Measurements from ENCODE around the gene USP7.
A peak's percentile ranks its signal among the peaks of the same experiment; 100 is the strongest.
"Not testable (repeated sequence)": the region's sequence is repeated elsewhere in the genome, so short reads cannot be mapped to it uniquely, and the experiment has no call there.

The USP7 gene

GRCh38 chr16:8848231-8848938 is 115.3 kb downstream of the USP7 start:
- Histone ChIP-seq H3K27me3 (ENCODE audit: insufficient read depth, low read length) (no peaks in the 10 kb centered on the region), H3K79me2 (ENCODE audit: control insufficient read depth, insufficient read depth, low read length, unreplicated experiment) (peaks cover 11% of the 10 kb centered on the region), H3K36me3 (ENCODE audit: insufficient read depth, low read length) (peaks cover 22% of the 10 kb centered on the region), H3K4me1 (ENCODE audit: control insufficient read depth, insufficient read depth, low read length, unreplicated experiment) (peaks cover 37% of the 10 kb centered on the region), H2AFZ (ENCODE audit: low read length, unreplicated experiment) (no peak overlapping the region), H3K27ac (ENCODE audit: low read depth, low read length) (peak overlapping the region; percentile 78), H3K4me3 (ENCODE audit: low read depth, low read length) (no peak overlapping the region)

- Histone ChIP-seq H3K27ac (ENCODE audit: low read depth, low read length) (peak overlapping the region; percentile 26; the same call in 1 of the 2 replicates), H3K79me2 (ENCODE audit: control insufficient read depth, insufficient read depth, low read length, unreplicated experiment) (peaks cover 11% of the 10 kb centered on the region), H2AFZ (ENCODE audit: low read length, unreplicated experiment) (no peak overlapping the region), H3K4me1 (ENCODE audit: control insufficient read depth, insufficient read depth, low read length, unreplicated experiment) (peaks cover 37% of the 10 kb centered on the region), H3K36me3 (ENCODE audit: insufficient read depth, low read length) (peaks cover 22% of the 10 kb centered on the region), H3K4me3 (ENCODE audit: low read depth, low read length) (no peak overlapping the region), H3K27me3 (ENCODE audit: insufficient read depth, low read length) (no peaks in the 10 kb centered on the region)
Observed at GRCh38 chr16:8847623-8848022, 116.1 kb downstream of the USP7 start.

- peaks cover 22% of the 10 kb centered on the region for H3K36me3 ChIP-seq (ENCODE audit: insufficient read depth, low read length)
- H2AFZ ChIP-seq (ENCODE audit: low read length, unreplicated experiment): no peak overlapping the region
- H3K27ac ChIP-seq (ENCODE audit: low read depth, low read length): peak overlapping the region; percentile 26; the same call in 1 of the 2 replicates
- peaks cover 11% of the 10 kb centered on the region for H3K79me2 ChIP-seq (ENCODE audit: control insufficient read depth, insufficient read depth, low read length, unreplicated experiment)
- H3K4me1 ChIP-seq (ENCODE audit: control insufficient read depth, insufficient read depth, low read length, unreplicated experiment): peaks cover 37% of the 10 kb centered on the region
- H3K4me3 ChIP-seq (ENCODE audit: low read depth, low read length): no peak overlapping the region
- no peaks in the 10 kb centered on the region for H3K27me3 ChIP-seq (ENCODE audit: insufficient read depth, low read length)
Observed at GRCh38 chr16:8847145-8847544, 116.6 kb downstream of the USP7 start.

GRCh38 chr16:8846401-8846932 is 117.2 kb downstream of the USP7 start:
- Histone ChIP-seq H3K4me3 (ENCODE audit: low read depth, low read length) (no peak overlapping the region), H3K36me3 (ENCODE audit: insufficient read depth, low read length) (peaks cover 22% of the 10 kb centered on the region)

GRCh38 chr16:8845699-8846298 is 117.9 kb downstream of the USP7 start:
- no peak overlapping the region for H2AFZ ChIP-seq (ENCODE audit: low read length, unreplicated experiment)
- H3K36me3 ChIP-seq (ENCODE audit: insufficient read depth, low read length): peaks cover 22% of the 10 kb centered on the region
- H3K4me3 ChIP-seq (ENCODE audit: low read depth, low read length): no peak overlapping the region
- no peak overlapping the region for H3K27ac ChIP-seq (ENCODE audit: low read depth, low read length)
- H3K27me3 ChIP-seq (ENCODE audit: insufficient read depth, low read length): no peaks in the 10 kb centered on the region
- H3K79me2 ChIP-seq (ENCODE audit: control insufficient read depth, insufficient read depth, low read length, unreplicated experiment): peaks cover 11% of the 10 kb centered on the region
- peaks cover 28% of the 10 kb centered on the region for H3K4me1 ChIP-seq (ENCODE audit: control insufficient read depth, insufficient read depth, low read length, unreplicated experiment)

More at GRCh38 chr16:8846401-8846932, 117.2 kb downstream of the USP7 start:
- no peak overlapping the region for H3K27ac ChIP-seq (ENCODE audit: low read depth, low read length)
- no peaks in the 10 kb centered on the region for H3K27me3 ChIP-seq (ENCODE audit: insufficient read depth, low read length)
- H2AFZ ChIP-seq (ENCODE audit: low read length, unreplicated experiment): no peak overlapping the region
- peaks cover 11% of the 10 kb centered on the region for H3K79me2 ChIP-seq (ENCODE audit: control insufficient read depth, insufficient read depth, low read length, unreplicated experiment)
- peaks cover 35% of the 10 kb centered on the region for H3K4me1 ChIP-seq (ENCODE audit: control insufficient read depth, insufficient read depth, low read length, unreplicated experiment)

GRCh38 chr16:8843296-8843695 is 120.4 kb downstream of the USP7 start:
- H3K27me3 ChIP-seq (ENCODE audit: insufficient read depth, low read length); H3K4me3 ChIP-seq (ENCODE audit: low read depth, low read length); H2AFZ ChIP-seq (ENCODE audit: low read length, unreplicated experiment); H3K4me1 ChIP-seq (ENCODE audit: control insufficient read depth, insufficient read depth, low read length, unreplicated experiment); H3K27ac ChIP-seq (ENCODE audit: low read depth, low read length): not testable (repeated sequence)
- peaks cover 15% of the 10 kb centered on the region; the same call in 1 of the 2 replicates for H3K36me3 ChIP-seq (ENCODE audit: insufficient read depth, low read length)
- H3K79me2 ChIP-seq (ENCODE audit: control insufficient read depth, insufficient read depth, low read length, unreplicated experiment): peaks cover 14% of the 10 kb centered on the region

All from ACC112 (cell line).